ENCODE results near the gene GMNN.
"Not testable (repeated sequence)": the region's sequence is repeated elsewhere in the genome, so short reads cannot be mapped to it uniquely, and the experiment has no call there.

GMNN gene

GRCh38 chr6:24752503-24752902 lies 22.2 kb upstream of the GMNN start:
- TF ChIP-seq JUND (IDR thresholded peaks at IDR 0.05; ENCODE audit: low read depth) = no peak
- no peak for DNase-seq (ENCODE audit: low read depth in 1 of 2, low spot score in 1 of 2)
- in situ Hi-C loops (cut with HindIII; ENCODE audit: low pct_unique_long_range_greater_than_20kb, low sequenced_read_pairs) = no loop called here

GRCh38 chr6:24752917-24753492 lies 21.7 kb upstream of the GMNN start:
- no peak for DNase-seq (ENCODE audit: low read depth in 1 of 2, low spot score in 1 of 2)
- no peak for TF ChIP-seq JUND (IDR thresholded peaks at IDR 0.05; ENCODE audit: low read depth)
- in situ Hi-C loops (cut with HindIII; ENCODE audit: low pct_unique_long_range_greater_than_20kb, low sequenced_read_pairs) = no loop called here

GRCh38 chr6:24753545-24753944 lies 21.2 kb upstream of the GMNN start:
- in situ Hi-C loops (cut with HindIII; ENCODE audit: low pct_unique_long_range_greater_than_20kb, low sequenced_read_pairs) = no loop called here
- no peak for TF ChIP-seq JUND (IDR thresholded peaks at IDR 0.05; ENCODE audit: low read depth)
- DNase-seq (ENCODE audit: low read depth in 1 of 2, low spot score in 1 of 2) = no peak

- DNase-seq (ENCODE audit: low read depth in 1 of 2, low spot score in 1 of 2); in situ Hi-C loops (cut with HindIII; ENCODE audit: low pct_unique_long_range_greater_than_20kb, low sequenced_read_pairs): not testable (repeated sequence)
These were observed 20.4 kb upstream of the GMNN start for GRCh38 chr6:24754378-24754777.

GRCh38 chr6:24755279-24755678 lies 19.5 kb upstream of the GMNN start:
- in situ Hi-C loops (cut with HindIII; ENCODE audit: low pct_unique_long_range_greater_than_20kb, low sequenced_read_pairs) = no loop called here
- DNase-seq (ENCODE audit: low read depth in 1 of 2, low spot score in 1 of 2) = no peak
- no peak for TF ChIP-seq JUND (IDR thresholded peaks at IDR 0.05; ENCODE audit: low read depth)

GRCh38 chr6:24757611-24758010 lies 17.1 kb upstream of the GMNN start:
- DNase-seq (ENCODE audit: low read depth in 1 of 2, low spot score in 1 of 2) = no peak
- in situ Hi-C loops (cut with HindIII; ENCODE audit: low pct_unique_long_range_greater_than_20kb, low sequenced_read_pairs) = no loop called here
- no peak for TF ChIP-seq JUND (IDR thresholded peaks at IDR 0.05; ENCODE audit: low read depth)

- no peak for TF ChIP-seq JUND (IDR thresholded peaks at IDR 0.05; ENCODE audit: low read depth)
- DNase-seq (ENCODE audit: low read depth in 1 of 2, low spot score in 1 of 2) = no peak
- in situ Hi-C loops (cut with HindIII; ENCODE audit: low pct_unique_long_range_greater_than_20kb, low sequenced_read_pairs) = no loop called here
These were observed 15.0 kb upstream of the GMNN start for GRCh38 chr6:24759718-24760117.

GRCh38 chr6:24760210-24760609 lies 14.5 kb upstream of the GMNN start:
- no peak for TF ChIP-seq JUND (IDR thresholded peaks at IDR 0.05; ENCODE audit: low read depth)
- in situ Hi-C loops (cut with HindIII; ENCODE audit: low pct_unique_long_range_greater_than_20kb, low sequenced_read_pairs) = no loop called here
- DNase-seq (ENCODE audit: low read depth in 1 of 2, low spot score in 1 of 2) = no peak

- peak in 1 of 2 experiments; percentile 13 for DNase-seq (ENCODE audit: low read depth in 1 of 2, low spot score in 1 of 2)
- in situ Hi-C loops (cut with HindIII; ENCODE audit: low pct_unique_long_range_greater_than_20kb, low sequenced_read_pairs) = no loop called here
- no peak for TF ChIP-seq JUND (IDR thresholded peaks at IDR 0.05; ENCODE audit: low read depth)
These were observed 13.4 kb upstream of the GMNN start for GRCh38 chr6:24761193-24761835.

GRCh38 chr6:24761851-24762250 lies 12.9 kb upstream of the GMNN start:
- in situ Hi-C loops (cut with HindIII; ENCODE audit: low pct_unique_long_range_greater_than_20kb, low sequenced_read_pairs) = no loop called here

GRCh38 chr6:24763578-24763977 lies 11.2 kb upstream of the GMNN start:
- in situ Hi-C loops (cut with HindIII; ENCODE audit: low pct_unique_long_range_greater_than_20kb, low sequenced_read_pairs) = no loop called here
- DNase-seq (ENCODE audit: low read depth in 1 of 2, low spot score in 1 of 2) = no peak
- no peak for TF ChIP-seq JUND (IDR thresholded peaks at IDR 0.05; ENCODE audit: low read depth)

More at GRCh38 chr6:24761851-24762250, 12.9 kb upstream of the GMNN start:
- TF ChIP-seq JUND (IDR thresholded peaks at IDR 0.05; ENCODE audit: low read depth) = no peak
- no peak for DNase-seq (ENCODE audit: low read depth in 1 of 2, low spot score in 1 of 2)

GRCh38 chr6:24764833-24765828 lies 9.6 kb upstream of the GMNN start:
- DNase-seq (ENCODE audit: low read depth in 1 of 2, low spot score in 1 of 2); in situ Hi-C loops (cut with HindIII; ENCODE audit: low pct_unique_long_range_greater_than_20kb, low sequenced_read_pairs): not testable (repeated sequence)

GRCh38 chr6:24765968-24766367 lies 8.8 kb upstream of the GMNN start:
- in situ Hi-C loops (cut with HindIII; ENCODE audit: low pct_unique_long_range_greater_than_20kb, low sequenced_read_pairs); DNase-seq (ENCODE audit: low read depth in 1 of 2, low spot score in 1 of 2): not testable (repeated sequence)

Data from T47D (cell line).